OCI-LY7 (cell line): ENCODE measurements around the gene AKAP9.

Experiments
- EZH2phosphoT487 ChIP-seq: fragments of 200-600 bp; sonication (generic); IDR thresholded peaks from 2 replicates; pipeline ENCODE4 v1.6.1; 2018; ENCODE audit warnings: low read depth, borderline replicate concordance, mild to moderate bottlenecking, mixed run types, antibody characterized with exemption, low read length, moderate library complexity, mixed read lengths
- TF ChIP-seq, protein P1 (sequence below): fragments of 200-600 bp; sonication (generic); conservative IDR thresholded peaks from 2 replicates; pipeline ENCODE4 v1.5.1; 2014; ENCODE audit warnings: mild to moderate bottlenecking, antibody characterized with exemption, low read length, moderate library complexity, mixed read lengths

DNA sequence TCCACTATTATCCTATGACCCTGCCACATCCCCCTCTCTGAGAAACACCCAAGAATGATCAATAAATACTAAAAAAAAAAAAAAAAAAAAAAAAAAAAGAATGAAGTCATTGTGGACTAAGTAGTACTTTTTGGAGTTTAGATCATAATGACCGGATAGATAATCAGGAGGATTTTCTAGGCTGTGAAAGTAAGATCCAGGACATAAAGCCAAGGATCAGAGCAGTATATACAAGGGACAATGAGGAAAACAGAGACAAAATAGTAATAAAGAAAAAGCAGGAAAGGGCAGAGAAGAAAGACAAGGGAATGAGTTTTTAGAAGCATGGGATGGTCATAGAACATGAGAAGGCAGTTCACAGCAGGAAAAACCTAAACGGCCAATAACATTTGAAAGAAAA lies 87.6 kb downstream of the AKAP9 start:
- TF ChIP-seq, protein P1, sequence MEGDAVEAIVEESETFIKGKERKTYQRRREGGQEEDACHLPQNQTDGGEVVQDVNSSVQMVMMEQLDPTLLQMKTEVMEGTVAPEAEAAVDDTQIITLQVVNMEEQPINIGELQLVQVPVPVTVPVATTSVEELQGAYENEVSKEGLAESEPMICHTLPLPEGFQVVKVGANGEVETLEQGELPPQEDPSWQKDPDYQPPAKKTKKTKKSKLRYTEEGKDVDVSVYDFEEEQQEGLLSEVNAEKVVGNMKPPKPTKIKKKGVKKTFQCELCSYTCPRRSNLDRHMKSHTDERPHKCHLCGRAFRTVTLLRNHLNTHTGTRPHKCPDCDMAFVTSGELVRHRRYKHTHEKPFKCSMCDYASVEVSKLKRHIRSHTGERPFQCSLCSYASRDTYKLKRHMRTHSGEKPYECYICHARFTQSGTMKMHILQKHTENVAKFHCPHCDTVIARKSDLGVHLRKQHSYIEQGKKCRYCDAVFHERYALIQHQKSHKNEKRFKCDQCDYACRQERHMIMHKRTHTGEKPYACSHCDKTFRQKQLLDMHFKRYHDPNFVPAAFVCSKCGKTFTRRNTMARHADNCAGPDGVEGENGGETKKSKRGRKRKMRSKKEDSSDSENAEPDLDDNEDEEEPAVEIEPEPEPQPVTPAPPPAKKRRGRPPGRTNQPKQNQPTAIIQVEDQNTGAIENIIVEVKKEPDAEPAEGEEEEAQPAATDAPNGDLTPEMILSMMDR: no peak
- no peak for TF ChIP-seq EZH2phosphoT487
